Right lobe of liver (tissue), 4 donors: Measurements from ENCODE around the gene UBASH3B.

Experiments used
- POLR2A ChIP-seq: fragments of 450-650 bp; IDR thresholded peaks from one replicate; pipeline ENCODE4 v1.6.1; 2017; ENCODE audit warnings: antibody characterized with exemption, mild to moderate bottlenecking
- TF ChIP-seq, protein P1 (sequence below), 4 donors: fragments of 200-600 bp in 3 of 4; fragments of 450-650 bp in 1 of 4; IDR thresholded peaks; one replicate each; pipeline versions ENCODE4 v1.5.1 to v1.8.0; 2016 to 2022; ENCODE audit warnings: antibody characterized with exemption in 4 of 4, mild to moderate bottlenecking in 2 of 4
- donor health status: DM: no; HTN: no; CAD: no.
- donor health status: DM: no; HTN: no; CAD: no.
- donor health status: DM: no; HTN: yes; CAD: no.

DNA sequence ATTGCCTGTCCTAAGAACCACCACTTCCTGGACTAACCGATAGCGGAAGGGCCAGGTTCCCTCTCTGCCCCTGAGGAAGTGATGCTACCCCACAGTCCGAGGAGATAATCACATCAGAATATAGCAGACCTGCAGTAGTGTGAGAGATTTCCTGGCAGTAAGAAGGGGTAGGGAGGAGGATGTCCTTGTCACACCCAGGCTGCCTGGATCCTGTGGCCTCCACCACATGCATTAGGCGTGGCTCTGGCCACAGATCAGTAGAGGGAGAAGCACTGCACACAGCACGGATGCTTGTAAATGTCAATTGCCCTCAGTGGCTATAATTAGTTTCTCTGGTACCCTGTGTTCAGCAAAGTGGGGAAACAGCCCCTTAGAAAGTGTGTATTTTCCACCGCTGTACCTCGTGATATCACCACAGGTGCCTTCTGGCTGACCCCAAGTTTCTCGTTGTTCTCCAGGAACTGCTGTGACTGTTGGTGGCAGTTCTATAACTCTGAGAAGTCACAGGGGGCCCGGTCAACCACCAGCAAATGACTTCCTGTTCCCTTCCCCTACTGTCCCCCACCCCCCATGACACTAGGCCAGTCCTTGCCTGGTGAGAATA lies 61.8 kb downstream of the UBASH3B start:
- TF ChIP-seq, protein P1, sequence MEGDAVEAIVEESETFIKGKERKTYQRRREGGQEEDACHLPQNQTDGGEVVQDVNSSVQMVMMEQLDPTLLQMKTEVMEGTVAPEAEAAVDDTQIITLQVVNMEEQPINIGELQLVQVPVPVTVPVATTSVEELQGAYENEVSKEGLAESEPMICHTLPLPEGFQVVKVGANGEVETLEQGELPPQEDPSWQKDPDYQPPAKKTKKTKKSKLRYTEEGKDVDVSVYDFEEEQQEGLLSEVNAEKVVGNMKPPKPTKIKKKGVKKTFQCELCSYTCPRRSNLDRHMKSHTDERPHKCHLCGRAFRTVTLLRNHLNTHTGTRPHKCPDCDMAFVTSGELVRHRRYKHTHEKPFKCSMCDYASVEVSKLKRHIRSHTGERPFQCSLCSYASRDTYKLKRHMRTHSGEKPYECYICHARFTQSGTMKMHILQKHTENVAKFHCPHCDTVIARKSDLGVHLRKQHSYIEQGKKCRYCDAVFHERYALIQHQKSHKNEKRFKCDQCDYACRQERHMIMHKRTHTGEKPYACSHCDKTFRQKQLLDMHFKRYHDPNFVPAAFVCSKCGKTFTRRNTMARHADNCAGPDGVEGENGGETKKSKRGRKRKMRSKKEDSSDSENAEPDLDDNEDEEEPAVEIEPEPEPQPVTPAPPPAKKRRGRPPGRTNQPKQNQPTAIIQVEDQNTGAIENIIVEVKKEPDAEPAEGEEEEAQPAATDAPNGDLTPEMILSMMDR (IDR thresholded peaks at IDR 0.05): no peak
- no peak for TF ChIP-seq POLR2A
